ENCODE measurements around the gene AP2S1. TPM values are rescaled to one million over a fixed set of nuclear protein-coding genes. Genes with fewer than 3 reads are reported as not detected.
"Not testable (repeated sequence)": the region's sequence is repeated elsewhere in the genome, so short reads cannot be mapped to it uniquely, and the experiment has no call there.

The AP2S1 gene
- total RNA-seq, 1 donor from 2014 or later, result 165 TPM

DNA sequence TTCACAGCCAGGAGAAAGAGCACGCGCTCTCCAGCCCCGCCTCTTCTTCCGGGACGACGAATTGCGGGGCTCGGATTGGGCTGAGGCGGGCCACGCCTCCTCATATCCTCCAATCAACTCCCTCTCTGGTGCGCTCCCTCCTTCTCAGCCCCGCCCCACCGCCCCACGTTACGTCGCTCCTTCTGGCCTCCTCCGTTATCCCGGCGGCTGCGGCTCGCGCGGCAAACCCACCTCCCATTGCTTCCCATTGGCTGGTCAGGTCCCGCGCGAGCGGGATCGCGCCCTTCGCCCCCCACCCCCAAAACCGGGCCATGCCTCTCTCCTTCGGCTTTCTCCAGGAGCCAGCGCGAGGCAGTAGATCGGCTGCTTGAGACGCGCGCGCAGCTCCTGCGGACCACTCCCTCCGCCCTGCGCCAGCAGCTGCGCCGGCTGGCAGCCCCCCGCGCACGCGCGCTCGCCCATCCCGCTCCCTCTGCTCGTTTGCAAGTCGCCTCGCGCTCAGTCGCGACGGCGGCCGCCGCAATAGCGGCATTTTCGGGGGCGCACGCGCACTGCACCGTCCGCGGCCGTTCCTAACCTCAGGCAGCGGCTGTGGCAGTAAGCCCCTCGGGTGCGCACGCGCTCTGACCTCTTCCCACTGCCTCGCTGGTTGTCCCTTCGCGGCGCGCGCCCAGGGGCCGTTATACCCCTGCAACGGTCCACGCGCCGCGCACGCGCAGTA, 9.6 kb upstream of the AP2S1 start:
- Mint-ChIP-seq H3K27me3 (ENCODE audit: low read depth) (no peaks in the 10 kb centered on the region), H3K4me1 (peaks cover 15% of the 10 kb centered on the region), H3K27ac (ENCODE audit: unreplicated experiment) (peak overlapping the region; percentile 77), H3K9me3 (no peaks in the 10 kb centered on the region), H3K4me3 (peak overlapping the region; percentile 93), H3K36me3 (ENCODE audit: low read depth) (peaks cover 2% of the 10 kb centered on the region)
- DNase-seq (ENCODE audit: low read depth, low spot score), result peak; percentile 93
- TF ChIP-seq, protein P1, sequence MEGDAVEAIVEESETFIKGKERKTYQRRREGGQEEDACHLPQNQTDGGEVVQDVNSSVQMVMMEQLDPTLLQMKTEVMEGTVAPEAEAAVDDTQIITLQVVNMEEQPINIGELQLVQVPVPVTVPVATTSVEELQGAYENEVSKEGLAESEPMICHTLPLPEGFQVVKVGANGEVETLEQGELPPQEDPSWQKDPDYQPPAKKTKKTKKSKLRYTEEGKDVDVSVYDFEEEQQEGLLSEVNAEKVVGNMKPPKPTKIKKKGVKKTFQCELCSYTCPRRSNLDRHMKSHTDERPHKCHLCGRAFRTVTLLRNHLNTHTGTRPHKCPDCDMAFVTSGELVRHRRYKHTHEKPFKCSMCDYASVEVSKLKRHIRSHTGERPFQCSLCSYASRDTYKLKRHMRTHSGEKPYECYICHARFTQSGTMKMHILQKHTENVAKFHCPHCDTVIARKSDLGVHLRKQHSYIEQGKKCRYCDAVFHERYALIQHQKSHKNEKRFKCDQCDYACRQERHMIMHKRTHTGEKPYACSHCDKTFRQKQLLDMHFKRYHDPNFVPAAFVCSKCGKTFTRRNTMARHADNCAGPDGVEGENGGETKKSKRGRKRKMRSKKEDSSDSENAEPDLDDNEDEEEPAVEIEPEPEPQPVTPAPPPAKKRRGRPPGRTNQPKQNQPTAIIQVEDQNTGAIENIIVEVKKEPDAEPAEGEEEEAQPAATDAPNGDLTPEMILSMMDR (conservative IDR thresholded peaks at IDR 0.05), result no peak

DNA sequence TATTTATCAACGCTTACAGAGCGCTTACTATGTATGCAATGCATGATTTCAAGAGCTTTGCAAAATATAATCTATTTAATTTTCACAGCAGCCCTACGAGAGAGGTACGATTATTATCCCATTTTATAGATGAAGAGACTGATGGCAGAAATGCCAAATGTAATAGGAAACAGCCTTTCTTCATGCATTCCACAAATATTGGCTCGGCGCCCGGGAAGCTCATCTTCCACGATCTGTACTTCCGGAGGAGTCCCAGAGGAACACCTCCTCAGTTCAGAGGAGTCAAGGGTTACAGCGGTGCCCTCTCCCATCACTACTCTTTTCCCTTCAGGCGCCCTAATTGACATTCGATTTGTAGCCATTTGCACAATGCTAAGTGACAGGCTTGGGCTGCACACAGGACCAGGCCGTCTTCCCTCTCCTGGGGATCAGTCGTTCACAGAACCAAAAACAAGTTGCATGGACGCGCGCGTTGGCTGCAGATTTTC, 9.0 kb upstream of the AP2S1 start:
- TF ChIP-seq, protein P1 (conservative IDR thresholded peaks at IDR 0.05), result no peak
- Mint-ChIP-seq H3K4me3 (peak overlapping the region; percentile 93), H3K36me3 (ENCODE audit: low read depth) (peaks cover 2% of the 10 kb centered on the region), H3K4me1 (peaks cover 15% of the 10 kb centered on the region), H3K27me3 (ENCODE audit: low read depth) (no peaks in the 10 kb centered on the region), H3K9me3 (no peaks in the 10 kb centered on the region), H3K27ac (ENCODE audit: unreplicated experiment) (peak overlapping the region; percentile 77)
- DNase-seq (ENCODE audit: low read depth, low spot score), result no peak

DNA sequence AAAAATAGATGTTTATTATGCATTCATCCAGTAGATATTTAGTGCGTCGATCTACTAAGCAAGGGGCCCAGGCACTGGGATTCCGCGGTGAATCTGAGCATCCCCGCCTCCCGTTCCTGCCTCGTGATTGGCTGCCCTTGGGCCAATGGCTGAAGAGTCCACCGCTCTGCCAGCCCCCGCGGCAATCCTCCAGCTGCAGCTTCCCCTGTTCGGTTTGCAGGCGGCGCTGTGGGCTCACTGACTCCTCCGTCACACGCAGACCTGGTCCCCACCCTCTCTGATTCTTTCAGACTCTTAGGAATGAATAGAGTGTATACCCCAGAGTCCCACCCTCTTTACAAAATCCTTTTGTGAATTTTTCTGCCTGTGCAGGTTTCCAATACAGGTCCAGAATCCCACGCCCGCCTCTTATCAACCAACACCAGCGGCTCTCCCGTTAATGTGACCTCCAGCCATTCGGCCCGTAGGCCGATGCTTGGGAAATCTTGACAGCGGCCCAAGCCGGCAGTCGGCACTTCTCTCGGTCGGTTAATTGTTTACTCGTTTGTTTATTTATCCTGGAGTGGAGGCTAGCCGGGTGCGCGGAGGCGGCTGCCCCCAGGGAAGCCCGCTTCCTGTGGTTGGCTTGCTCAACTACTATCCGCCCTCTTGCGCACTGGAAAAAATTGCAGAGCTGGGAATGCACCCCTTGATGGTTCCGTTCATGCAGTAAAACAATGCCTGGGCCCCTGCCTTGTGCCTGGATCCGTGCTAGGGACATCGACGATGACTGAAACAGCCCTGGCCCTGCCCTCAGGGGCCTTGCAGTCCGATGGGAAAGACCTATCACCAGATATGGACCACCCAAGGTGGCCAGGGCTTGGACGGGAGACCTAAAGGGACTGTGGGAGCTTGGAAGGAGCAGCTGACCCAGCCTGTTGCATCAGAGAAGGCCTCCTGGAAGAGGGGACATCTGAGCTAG, 5.7 kb upstream of the AP2S1 start:
- Mint-ChIP-seq H3K36me3 (ENCODE audit: low read depth) (peaks cover 2% of the 10 kb centered on the region), H3K27ac (ENCODE audit: unreplicated experiment) (peak overlapping the region; percentile 85), H3K9me3 (no peaks in the 10 kb centered on the region), H3K27me3 (ENCODE audit: low read depth) (no peaks in the 10 kb centered on the region), H3K4me1 (peaks cover 19% of the 10 kb centered on the region), H3K4me3 (peak overlapping the region; percentile 82)
- TF ChIP-seq, protein P1 (conservative IDR thresholded peaks at IDR 0.05), result peak; percentile 70
- peak; percentile 84 for DNase-seq (ENCODE audit: low read depth, low spot score)

DNA sequence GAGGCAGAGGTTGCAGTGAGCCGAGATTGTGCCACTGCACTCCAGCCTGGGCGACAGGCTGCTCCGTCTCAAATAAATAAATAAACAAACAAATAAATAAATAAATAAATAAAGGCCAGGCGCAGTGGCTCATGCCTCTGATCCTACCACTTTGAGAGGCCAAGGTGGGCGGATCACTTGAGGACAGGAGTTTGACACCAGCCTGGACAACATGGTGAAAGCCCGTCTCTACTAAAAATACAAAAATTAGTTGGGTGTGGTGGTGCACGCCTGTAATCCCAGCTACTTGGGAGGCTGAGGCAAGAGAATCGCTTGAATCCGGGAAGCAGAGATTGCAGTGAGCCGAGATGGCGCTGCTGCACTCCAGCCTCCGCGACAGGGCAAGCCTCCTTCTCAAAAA, 4.1 kb upstream of the AP2S1 start:
- not testable (repeated sequence) for DNase-seq (ENCODE audit: low read depth, low spot score); H3K4me3 Mint-ChIP-seq; H3K36me3 Mint-ChIP-seq (ENCODE audit: low read depth); H3K27ac Mint-ChIP-seq (ENCODE audit: unreplicated experiment); H3K27me3 Mint-ChIP-seq (ENCODE audit: low read depth); H3K9me3 Mint-ChIP-seq
- peaks cover 25% of the 10 kb centered on the region for H3K4me1 Mint-ChIP-seq

DNA sequence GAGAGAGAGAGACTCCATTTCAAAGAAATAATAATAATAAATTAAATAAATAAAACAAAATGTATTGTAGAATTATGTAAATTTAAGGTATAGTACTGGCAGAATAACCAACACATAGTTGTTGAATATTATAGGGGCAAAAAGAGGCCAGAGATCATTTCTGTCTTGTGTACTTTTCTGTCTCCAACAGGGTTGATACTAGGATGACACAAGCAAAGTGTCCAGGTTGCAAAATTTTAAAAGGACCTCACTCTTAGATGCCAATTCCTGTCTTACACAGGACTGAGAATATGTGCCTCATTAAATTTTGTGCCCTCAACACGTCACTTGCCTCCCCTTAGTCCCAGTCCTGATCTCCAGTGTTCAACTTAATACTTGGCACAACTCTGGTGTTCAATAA, 2.2 kb upstream of the AP2S1 start:
- no peaks in the 10 kb centered on the region for H3K9me3 Mint-ChIP-seq
- TF ChIP-seq, protein P1 (conservative IDR thresholded peaks at IDR 0.05), result no peak
- no peak for DNase-seq (ENCODE audit: low read depth, low spot score)
- H3K27me3 Mint-ChIP-seq (ENCODE audit: low read depth), result no peaks in the 10 kb centered on the region
- peaks cover 33% of the 10 kb centered on the region for H3K4me1 Mint-ChIP-seq
- H3K36me3 Mint-ChIP-seq (ENCODE audit: low read depth), result no peaks in the 10 kb centered on the region
- no peak overlapping the region for H3K27ac Mint-ChIP-seq (ENCODE audit: unreplicated experiment)
- no peak overlapping the region for H3K4me3 Mint-ChIP-seq
